Spleen (tissue), 7 donors: ENCODE data around the gene AGER.

Experiments
- CTCF ChIP-seq, 11 experiments: fragments of 200-600 bp in 7 of 11; fragments of 450-650 bp in 4 of 11; sonication (generic) in 4 of 11; IDR thresholded peaks in 8 of 11; conservative IDR thresholded peaks in 3 of 11; 1 replicate in 7 of 11; 2 replicates in 4 of 11; pipeline versions ENCODE4 v1.4.0 to v1.8.0; 2016 to 2021; ENCODE audit warnings: antibody characterized with exemption in 11 of 11, inconsistent platforms in 4 of 11, mild to moderate bottlenecking in 1 of 11
- POLR2A ChIP-seq, 3 donors: fragments of 450-650 bp; IDR thresholded peaks; one replicate each; pipeline ENCODE4 v1.5.1; 2017; ENCODE audit warnings: antibody characterized with exemption in 3 of 3, mild to moderate bottlenecking in 1 of 3
- donor health status: DM: no; HTN: no; CAD: no; lungs with moderate emphysema.
- donor health status: DM: no; HTN: no; CAD: no.
- donor health status: DM: no; HTN: no; CAD: no.

- no peak for TF ChIP-seq CTCF (IDR thresholded peaks at IDR 0.05 in 8 of 11, conservative IDR thresholded peaks at IDR 0.05 in 3 of 11)
- no peak for TF ChIP-seq POLR2A (IDR thresholded peaks at IDR 0.05)
Observed at GRCh38 chr6:32152769-32153563, 31.1 kb downstream of the AGER start.
